Measurements from ENCODE around the gene HSFX1.
"Not testable (repeated sequence)": the region's sequence is repeated elsewhere in the genome, so short reads cannot be mapped to it uniquely, and the experiment has no call there.

GRCh38 chrX:149773026-149773425 lies 842 bp upstream of the HSFX1 start:
- TF ChIP-seq CTCF, POLR2AphosphoS5 (IDR thresholded peaks at IDR 0.05): not testable (repeated sequence)
